Mucosa of stomach (tissue), 1 donor: ENCODE data around the gene ASMTL.

Experiments used
- H3K27me3 ChIP-seq: one replicate; pipeline ENCODE4 v1.7.0; 2013; ENCODE audit warnings: mild to moderate bottlenecking, low read length; ENCODE audit not compliant: control insufficient read depth, insufficient read depth
- H3K36me3 ChIP-seq: one replicate; pipeline ENCODE4 v1.7.0; 2013; ENCODE audit warnings: low read length; ENCODE audit not compliant: control insufficient read depth, insufficient read depth
- H3K4me1 ChIP-seq: one replicate; pipeline ENCODE4 v1.7.0; 2013; ENCODE audit warnings: mild to moderate bottlenecking, low read length; ENCODE audit not compliant: control insufficient read depth, insufficient read depth
- H3K4me3 ChIP-seq: one replicate; pipeline ENCODE4 v1.7.0; 2013; ENCODE audit warnings: low read length
- H3K9ac ChIP-seq: one replicate; pipeline ENCODE4 v1.7.0; 2013; ENCODE audit warnings: mild to moderate bottlenecking, low read length, moderate library complexity
- H3K9me3 ChIP-seq: one replicate; pipeline ENCODE4 v1.7.0; 2013; ENCODE audit warnings: mild to moderate bottlenecking, low read length, moderate library complexity; ENCODE audit not compliant: control insufficient read depth
- donor health status: Pancreatic carcinoma.

Gene ASMTL

DNA sequence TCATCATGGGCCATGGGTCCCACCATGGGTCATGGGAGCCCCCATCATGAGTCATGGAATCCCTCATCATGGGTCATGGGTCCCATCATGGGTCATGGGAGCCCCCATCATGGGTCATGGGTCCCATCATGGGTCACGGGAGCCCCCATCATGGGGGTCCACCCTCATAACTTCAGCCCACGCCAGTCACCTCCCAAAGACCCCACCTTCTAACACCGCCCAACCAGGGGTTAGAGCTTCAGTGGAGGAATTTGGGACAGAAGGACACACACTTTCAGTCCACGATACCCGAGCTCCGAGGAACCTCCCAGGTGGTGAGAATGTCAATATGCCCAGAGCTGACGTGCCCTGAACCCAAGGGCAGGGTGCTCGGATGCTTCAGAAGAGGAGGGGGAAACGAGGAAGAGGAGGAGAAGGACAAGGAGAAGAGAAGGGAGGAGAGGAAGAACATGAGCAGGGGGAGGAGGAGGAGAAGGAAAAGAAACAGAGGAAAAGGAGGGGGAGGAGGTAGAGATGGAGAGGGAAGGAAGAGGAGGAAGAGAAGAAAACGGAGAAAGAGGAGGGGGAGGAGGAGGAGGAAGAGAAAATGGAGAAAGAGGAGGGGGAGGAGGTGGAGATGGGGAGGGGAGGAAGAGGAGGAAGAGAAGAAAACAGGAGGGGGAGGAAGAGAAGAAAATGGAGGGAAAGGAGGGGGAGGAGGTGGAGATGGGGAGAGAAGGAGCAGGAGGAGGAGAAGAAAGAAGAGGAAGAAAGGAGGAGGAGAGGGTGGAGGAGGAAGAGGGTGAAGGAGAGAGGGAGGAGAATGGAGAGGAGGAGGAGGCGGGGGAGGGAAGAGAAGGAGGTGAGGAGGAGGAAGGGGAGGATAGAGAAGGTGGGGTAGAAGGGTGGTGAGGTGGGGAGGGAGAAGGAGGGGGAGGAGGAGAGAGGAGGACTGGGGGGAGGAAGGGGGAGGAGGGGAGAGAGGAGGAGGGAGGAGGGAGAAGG lies 98.4 kb downstream of the ASMTL start:
- Histone ChIP-seq H3K27me3 (no peaks in the 10 kb centered on the region), H3K9ac (no peak overlapping the region), H3K4me3 (no peak overlapping the region), H3K36me3 (no peaks in the 10 kb centered on the region), H3K9me3 (no peaks in the 10 kb centered on the region), H3K4me1 (no peaks in the 10 kb centered on the region)
